Sigmoid colon (tissue), 7 donors: ENCODE data around the gene OR52N2. TPM values are rescaled to one million over a fixed set of nuclear protein-coding genes. Genes with fewer than 3 reads are reported as not detected.

Experiments
- DNase-seq: peaks from one replicate; pipeline ENCODE4 v3.0.0-alpha.2; 2019
- H3K27ac ChIP-seq, 4 donors: fragments of 200-600 bp; sonication (generic); one replicate each; pipeline ENCODE4 v1.5.1; 2016 to 2019; ENCODE audit warnings: mild to moderate bottlenecking in 1 of 4
- H3K27me3 ChIP-seq, 3 donors: fragments of 200-600 bp; sonication (generic); one replicate each; pipeline ENCODE4 v1.5.1; 2019; ENCODE audit warnings: mild to moderate bottlenecking in 1 of 3
- H3K36me3 ChIP-seq, 4 donors: fragments of 200-600 bp; sonication (generic); one replicate each; pipeline ENCODE4 v1.5.1; 2016 to 2019
- H3K4me1 ChIP-seq, 4 donors: fragments of 200-600 bp; sonication (generic); one replicate each; pipeline ENCODE4 v1.5.1; 2017 to 2019
- H3K4me3 ChIP-seq, 4 donors: fragments of 200-600 bp; sonication (generic); one replicate each; pipeline ENCODE4 v1.5.1; 2017 to 2019; ENCODE audit warnings: mild to moderate bottlenecking in 2 of 4, moderate library complexity in 1 of 4
- H3K9me3 ChIP-seq, 4 donors: fragments of 200-600 bp in 3 of 4; sonication (generic) in 3 of 4; one replicate each; pipeline versions ENCODE4 v1.5.1 to v1.6.1; 2013 to 2019
- CTCF ChIP-seq, 4 experiments: fragments of 450-650 bp in 3 of 4; fragments of 200-600 bp in 1 of 4; IDR thresholded peaks; one replicate each; pipeline ENCODE4 v1.5.1; 2016 to 2019; ENCODE audit warnings: antibody characterized with exemption in 4 of 4, mild to moderate bottlenecking in 3 of 4, moderate library complexity in 2 of 4
- EP300 ChIP-seq, 4 donors: sonication (generic); formaldehyde crosslinking; IDR thresholded peaks; one replicate each; pipeline ENCODE4 v1.6.1; 2017; ENCODE audit warnings: antibody characterized with exemption in 4 of 4
- POLR2A ChIP-seq, 2 donors: fragments of 450-650 bp; IDR thresholded peaks; one replicate each; pipeline ENCODE4 v1.6.1; 2016; ENCODE audit warnings: antibody characterized with exemption in 2 of 2, mild to moderate bottlenecking in 2 of 2, moderate library complexity in 2 of 2
- POLR2AphosphoS5 ChIP-seq, 4 donors: sonication (generic); formaldehyde crosslinking; IDR thresholded peaks; one replicate each; pipeline ENCODE4 v1.6.1; 2017; ENCODE audit warnings: antibody characterized with exemption in 4 of 4
- WGBS, 2 donors: extraction: QIAGEN DNeasy Blood & Tissue Kit; methylation state at CpG; one replicate each; pipeline ENCODE4 v1.1.7; 2013; 5-methylcytosine and 5-hydroxymethylcytosine counted together
- intact Hi-C: fragments of 100-400 bp; cut with DNase I; formaldehyde crosslinking; loops from one replicate; pipeline ENCODE4 v1.15.1; 2023
- polyA plus RNA-seq, 3 donors: library from polyadenylated mRNA; stranded (reverse); fragments of 200-250 nt; gene quantifications; one replicate each; pipeline ENCODE4 v1.2.3, GENCODE V29; 2013
- total RNA-seq, 4 donors: library from RNA; depleted of rRNA; stranded (reverse); fragments of >200 nt; gene quantifications; one replicate each; pipeline ENCODE4 v1.1.0, GENCODE V29; 2016
- donor health status: healthy with polysubstance abuse.
- donor health status: Bipolar disorder and iron deficiency.
- donor health status: healthy.

The OR52N2 gene
- total and polyA plus RNA-seq, 7 donors: 0.10 TPM; not detected in 6

DNA sequence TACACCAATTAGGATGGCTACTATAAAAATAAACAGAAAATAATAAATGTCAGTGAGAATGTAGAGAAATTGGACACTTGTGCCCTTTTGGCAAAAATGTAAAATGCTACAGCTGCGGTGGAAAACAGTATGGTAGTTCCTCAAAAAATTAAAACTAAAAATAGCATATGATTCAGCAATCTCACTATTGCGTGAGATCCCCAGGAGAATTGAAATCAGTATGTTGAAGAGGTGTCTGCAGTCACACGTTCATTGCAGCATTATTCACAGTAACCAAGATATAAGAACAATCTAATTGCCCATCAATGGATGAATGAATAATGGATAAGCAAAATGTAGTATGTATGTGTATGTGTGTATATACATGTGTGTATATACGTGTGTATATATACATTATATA lies 6.8 kb downstream of the OR52N2 start:
- H3K27ac ChIP-seq: no peak overlapping the region
- DNase-seq: no peak
- no peaks in the 10 kb centered on the region for H3K27me3 ChIP-seq
- no peaks in the 10 kb centered on the region for H3K9me3 ChIP-seq
- no peak overlapping the region for H3K4me3 ChIP-seq
- H3K36me3 ChIP-seq: no peaks in the 10 kb centered on the region
- TF ChIP-seq POLR2A (IDR thresholded peaks at IDR 0.05) (no peak), POLR2AphosphoS5 (IDR thresholded peaks at IDR 0.05) (no peak), CTCF (IDR thresholded peaks at IDR 0.05) (no peak), EP300 (IDR thresholded peaks at IDR 0.05) (no peak)
- no peaks in the 10 kb centered on the region for H3K4me1 ChIP-seq
- 52 to 53% methylated on average over 4 of the region's 4 CpGs for WGBS, 2 donors
- intact Hi-C loops: no loop called here

DNA sequence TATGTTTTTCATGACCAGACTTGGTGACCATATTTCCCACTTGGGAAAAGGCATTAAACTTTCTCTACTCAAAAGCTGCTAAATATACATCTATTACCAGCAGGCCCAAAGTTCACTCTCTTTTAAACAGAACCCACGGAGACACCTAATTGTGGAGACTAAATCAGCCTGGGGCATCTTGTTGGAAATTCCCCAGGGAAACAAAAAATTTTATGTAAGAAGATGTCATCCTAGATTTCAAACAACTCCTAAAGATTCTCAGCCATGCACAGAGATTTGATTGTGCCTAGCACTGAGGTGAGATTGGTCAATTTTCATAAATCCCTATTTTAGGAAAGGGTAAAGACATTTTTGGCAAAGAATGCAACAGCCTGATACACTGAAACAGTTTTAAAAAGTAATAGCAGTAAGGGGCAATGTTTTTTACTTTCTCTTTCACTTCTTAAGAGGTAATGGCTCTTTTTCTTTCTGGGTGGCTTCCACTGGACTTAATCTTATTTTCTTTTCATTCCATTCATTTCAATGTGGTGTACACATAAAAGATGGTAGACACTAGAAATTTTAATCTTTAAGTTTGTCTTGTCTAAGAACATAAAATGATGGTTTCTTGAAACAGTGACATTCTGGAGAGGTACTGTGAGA lies 9.6 kb downstream of the OR52N2 start:
- Histone ChIP-seq H3K4me3 (no peak overlapping the region), H3K4me1 (no peaks in the 10 kb centered on the region), H3K9me3 (no peaks in the 10 kb centered on the region), H3K36me3 (no peaks in the 10 kb centered on the region), H3K27ac (no peak overlapping the region), H3K27me3 (no peaks in the 10 kb centered on the region)
- intact Hi-C loops: no loop called here
- DNase-seq: no peak
- TF ChIP-seq POLR2A (IDR thresholded peaks at IDR 0.05) (no peak), EP300 (IDR thresholded peaks at IDR 0.05) (no peak), CTCF (IDR thresholded peaks at IDR 0.05) (no peak)
- WGBS, 2 donors: 22 to 30% methylated on average over 1 of the region's 1 CpG

DNA sequence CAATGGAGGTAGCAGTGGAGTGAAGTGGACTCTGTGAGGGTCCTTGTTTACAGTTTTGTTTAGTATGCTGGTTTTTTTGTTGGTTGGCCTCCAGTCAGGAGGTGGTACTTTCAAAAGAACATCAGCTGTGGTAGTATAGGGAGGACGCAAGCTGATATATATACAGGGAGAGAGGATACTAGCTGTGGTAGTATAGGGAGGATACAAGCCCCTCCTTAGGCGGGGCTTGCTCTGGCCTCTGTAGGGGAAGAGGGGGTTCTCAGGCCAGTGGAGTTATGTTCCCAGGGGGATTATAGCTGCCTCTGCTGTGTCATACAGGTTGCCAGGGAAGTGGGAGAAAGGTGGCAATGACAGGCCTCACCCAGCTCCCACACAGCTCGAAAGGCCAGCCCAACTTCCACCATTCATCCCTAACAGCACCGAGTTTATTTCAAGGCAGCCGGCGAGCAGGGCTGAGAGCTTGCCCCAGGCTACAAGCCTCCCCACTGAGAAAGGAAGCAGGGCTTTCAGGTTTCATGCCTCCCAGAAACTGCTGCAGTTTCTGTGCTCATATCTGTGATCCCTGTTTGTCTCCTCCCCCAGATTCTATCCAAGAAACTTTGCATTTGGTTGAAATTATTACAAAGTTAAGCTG lies 22.6 kb downstream of the OR52N2 start:
- intact Hi-C loops: no loop called here
- H3K9me3 ChIP-seq: no peaks in the 10 kb centered on the region
- DNase-seq: no peak
- H3K4me1 ChIP-seq: no peaks in the 10 kb centered on the region
- H3K27me3 ChIP-seq: no peaks in the 10 kb centered on the region
- no peak overlapping the region for H3K27ac ChIP-seq
- no peaks in the 10 kb centered on the region for H3K36me3 ChIP-seq
- 82 to 83% methylated on average over 6 of the region's 6 CpGs for WGBS, 2 donors
- no peak overlapping the region for H3K4me3 ChIP-seq
- TF ChIP-seq CTCF (IDR thresholded peaks at IDR 0.05) (no peak), EP300 (IDR thresholded peaks at IDR 0.05) (no peak), POLR2AphosphoS5 (IDR thresholded peaks at IDR 0.05) (no peak), POLR2A (IDR thresholded peaks at IDR 0.05) (no peak)

- Histone ChIP-seq H3K4me1 (no peaks in the 10 kb centered on the region), H3K9me3 (no peaks in the 10 kb centered on the region), H3K27ac (no peak overlapping the region), H3K27me3 (no peaks in the 10 kb centered on the region), H3K4me3 (no peak overlapping the region), H3K36me3 (no peaks in the 10 kb centered on the region)
- WGBS, 2 donors: 46 to 63% methylated on average over 2 of the region's 2 CpGs
- intact Hi-C loops: no loop called here
- DNase-seq: no peak
- TF ChIP-seq POLR2A (IDR thresholded peaks at IDR 0.05): no peak
- no peak for TF ChIP-seq EP300 (IDR thresholded peaks at IDR 0.05)
- no peak for TF ChIP-seq CTCF (IDR thresholded peaks at IDR 0.05)
- TF ChIP-seq POLR2AphosphoS5 (IDR thresholded peaks at IDR 0.05): no peak
These were observed 24.7 kb downstream of the OR52N2 start for GRCh38 chr11:5833446-5833845.

- WGBS, 2 donors: 91 to 93% methylated on average over 2 of the region's 2 CpGs
- no peaks in the 10 kb centered on the region for H3K9me3 ChIP-seq
- no peak overlapping the region for H3K27ac ChIP-seq
- no peak for DNase-seq
- TF ChIP-seq POLR2AphosphoS5 (IDR thresholded peaks at IDR 0.05): no peak
- no peak for TF ChIP-seq EP300 (IDR thresholded peaks at IDR 0.05)
- TF ChIP-seq CTCF (IDR thresholded peaks at IDR 0.05): no peak
- TF ChIP-seq POLR2A (IDR thresholded peaks at IDR 0.05): no peak
- H3K27me3 ChIP-seq: no peaks in the 10 kb centered on the region
- no peak overlapping the region for H3K4me3 ChIP-seq
- H3K36me3 ChIP-seq: no peaks in the 10 kb centered on the region
- intact Hi-C loops: no loop called here
- no peaks in the 10 kb centered on the region for H3K4me1 ChIP-seq
These were observed 29.0 kb downstream of the OR52N2 start for GRCh38 chr11:5837695-5838094.
